ENCODE results near the gene IL31.
"Not testable (repeated sequence)": the region's sequence is repeated elsewhere in the genome, so short reads cannot be mapped to it uniquely, and the experiment has no call there.

Gene IL31

DNA sequence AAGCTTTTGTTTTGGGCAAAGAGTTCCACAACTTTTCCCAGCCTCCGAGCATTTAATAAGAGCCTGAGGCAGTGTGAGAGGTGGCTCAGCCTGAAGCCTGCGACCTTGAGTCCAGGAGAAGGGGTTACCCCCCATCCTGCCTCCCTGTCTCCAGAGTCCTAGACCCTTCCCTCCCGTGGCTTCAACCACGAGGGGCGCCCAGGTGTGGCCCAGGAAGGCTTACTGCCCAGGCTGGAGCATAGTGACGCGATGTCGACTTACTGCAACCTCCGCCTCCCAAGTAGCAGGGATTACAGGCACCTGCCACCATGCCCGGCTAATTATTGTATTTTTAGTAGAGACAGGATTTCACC lies 9.5 kb upstream of the IL31 start:
- H3K9me3 ChIP-seq (ENCODE audit: insufficient read depth, low read length, severe bottlenecking): no peaks in the 10 kb centered on the region
- no peaks in the 10 kb centered on the region for H4K20me1 ChIP-seq (ENCODE audit: insufficient read depth, low read length)
- no peak overlapping the region for H3K4me2 ChIP-seq (ENCODE audit: insufficient read depth, low read length)
- H3K4me1 ChIP-seq (ENCODE audit: insufficient read depth, low read length): no peaks in the 10 kb centered on the region
- no peak for ATAC-seq (ENCODE audit: insufficient read depth, low read depth)
- no peaks in the 10 kb centered on the region for H3K79me2 ChIP-seq (ENCODE audit: insufficient read depth, low read length)
- no peak overlapping the region for H3K9ac ChIP-seq (ENCODE audit: low read depth, low read length)
- H3K4me3 ChIP-seq (ENCODE audit: low read depth in 1 of 2, low read length in 2 of 2): no peak overlapping the region
- no peak overlapping the region for H3K27ac ChIP-seq (ENCODE audit: low read length)
- H3K27me3 ChIP-seq (ENCODE audit: insufficient read depth, low read length, poor library complexity): peaks cover 3% of the 10 kb centered on the region
- no peak for TF ChIP-seq EZH2 (IDR thresholded peaks at IDR 0.05; ENCODE audit: borderline replicate concordance, low read depth, low read length, severe bottlenecking)
- TF ChIP-seq, protein P1, sequence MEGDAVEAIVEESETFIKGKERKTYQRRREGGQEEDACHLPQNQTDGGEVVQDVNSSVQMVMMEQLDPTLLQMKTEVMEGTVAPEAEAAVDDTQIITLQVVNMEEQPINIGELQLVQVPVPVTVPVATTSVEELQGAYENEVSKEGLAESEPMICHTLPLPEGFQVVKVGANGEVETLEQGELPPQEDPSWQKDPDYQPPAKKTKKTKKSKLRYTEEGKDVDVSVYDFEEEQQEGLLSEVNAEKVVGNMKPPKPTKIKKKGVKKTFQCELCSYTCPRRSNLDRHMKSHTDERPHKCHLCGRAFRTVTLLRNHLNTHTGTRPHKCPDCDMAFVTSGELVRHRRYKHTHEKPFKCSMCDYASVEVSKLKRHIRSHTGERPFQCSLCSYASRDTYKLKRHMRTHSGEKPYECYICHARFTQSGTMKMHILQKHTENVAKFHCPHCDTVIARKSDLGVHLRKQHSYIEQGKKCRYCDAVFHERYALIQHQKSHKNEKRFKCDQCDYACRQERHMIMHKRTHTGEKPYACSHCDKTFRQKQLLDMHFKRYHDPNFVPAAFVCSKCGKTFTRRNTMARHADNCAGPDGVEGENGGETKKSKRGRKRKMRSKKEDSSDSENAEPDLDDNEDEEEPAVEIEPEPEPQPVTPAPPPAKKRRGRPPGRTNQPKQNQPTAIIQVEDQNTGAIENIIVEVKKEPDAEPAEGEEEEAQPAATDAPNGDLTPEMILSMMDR (IDR thresholded peaks at IDR 0.05; ENCODE audit: borderline replicate concordance, extremely low read depth, low read length, poor library complexity, severe bottlenecking): no peak
- no peak overlapping the region for H2AFZ ChIP-seq (ENCODE audit: low read depth, low read length)
- no peaks in the 10 kb centered on the region for H3K36me3 ChIP-seq (ENCODE audit: insufficient read depth, low read length)
- DNase-seq: no peak

DNA sequence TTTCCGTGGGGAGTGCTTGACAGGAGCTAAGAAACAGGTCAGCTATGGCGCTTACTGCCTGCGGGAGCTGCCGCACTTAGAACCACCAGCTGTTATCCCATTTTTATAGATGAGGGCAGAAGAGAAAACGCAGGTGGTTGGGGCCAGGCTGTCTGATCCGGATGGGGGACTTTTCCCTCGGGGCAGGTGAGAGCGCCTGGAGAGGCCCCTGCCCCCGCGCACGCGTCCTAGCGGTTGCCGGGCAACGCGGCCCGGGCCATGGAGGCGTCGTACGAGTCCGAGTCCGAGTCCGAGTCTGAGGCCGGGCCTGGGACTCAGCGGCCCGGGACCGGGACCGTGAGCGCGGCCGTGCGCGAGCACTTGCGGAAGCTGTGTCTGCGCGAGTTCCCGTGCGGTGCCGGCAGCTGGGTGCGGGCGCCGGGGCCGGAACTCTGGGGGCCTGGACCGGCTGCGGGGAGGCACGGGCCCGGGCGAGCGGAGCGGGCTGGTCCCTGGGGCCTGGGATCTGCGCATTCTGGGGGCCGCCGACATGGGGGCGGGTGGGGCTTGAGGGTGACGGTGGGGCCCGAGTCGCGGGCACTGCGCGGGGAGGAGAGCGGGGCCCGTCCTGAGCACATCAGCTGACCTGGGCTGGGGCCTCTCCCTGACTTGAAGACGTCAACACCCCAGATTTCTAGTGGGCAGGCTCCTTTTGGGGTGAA lies 9.0 kb upstream of the IL31 start, which contains the start of gene LRRC43:
LRRC43 (plus strand) TSS at position 237 of the 701 bp plus-strand sequence; CDS start at position 259, 22 bp downstream.
- no peak for DNase-seq
- no peak for TF ChIP-seq EZH2 (IDR thresholded peaks at IDR 0.05; ENCODE audit: borderline replicate concordance, low read depth, low read length, severe bottlenecking)
- TF ChIP-seq, protein P1 (IDR thresholded peaks at IDR 0.05; ENCODE audit: borderline replicate concordance, extremely low read depth, low read length, poor library complexity, severe bottlenecking): no peak
- no peaks in the 10 kb centered on the region for H3K79me2 ChIP-seq (ENCODE audit: insufficient read depth, low read length)
- H3K27ac ChIP-seq (ENCODE audit: low read length): no peak within 1 kb of the TSS
- H3K4me1 ChIP-seq (ENCODE audit: insufficient read depth, low read length): no peaks in the 10 kb centered on the region
- no peaks in the 10 kb centered on the region for H3K9me3 ChIP-seq (ENCODE audit: insufficient read depth, low read length, severe bottlenecking)
- peaks cover 3% of the 10 kb centered on the region for H3K27me3 ChIP-seq (ENCODE audit: insufficient read depth, low read length, poor library complexity)
- H3K36me3 ChIP-seq (ENCODE audit: insufficient read depth, low read length): no peaks in the 10 kb centered on the region
- ATAC-seq (ENCODE audit: insufficient read depth, low read depth): no peak
- H4K20me1 ChIP-seq (ENCODE audit: insufficient read depth, low read length): no peaks in the 10 kb centered on the region
- H3K4me3 ChIP-seq (ENCODE audit: low read depth in 1 of 2, low read length in 2 of 2): no peak within 1 kb of the TSS
- H3K9ac ChIP-seq (ENCODE audit: low read depth, low read length): no peak within 1 kb of the TSS
- no peak within 1 kb of the TSS for H3K4me2 ChIP-seq (ENCODE audit: insufficient read depth, low read length)
- H2AFZ ChIP-seq (ENCODE audit: low read depth, low read length): no peak within 1 kb of the TSS

DNA sequence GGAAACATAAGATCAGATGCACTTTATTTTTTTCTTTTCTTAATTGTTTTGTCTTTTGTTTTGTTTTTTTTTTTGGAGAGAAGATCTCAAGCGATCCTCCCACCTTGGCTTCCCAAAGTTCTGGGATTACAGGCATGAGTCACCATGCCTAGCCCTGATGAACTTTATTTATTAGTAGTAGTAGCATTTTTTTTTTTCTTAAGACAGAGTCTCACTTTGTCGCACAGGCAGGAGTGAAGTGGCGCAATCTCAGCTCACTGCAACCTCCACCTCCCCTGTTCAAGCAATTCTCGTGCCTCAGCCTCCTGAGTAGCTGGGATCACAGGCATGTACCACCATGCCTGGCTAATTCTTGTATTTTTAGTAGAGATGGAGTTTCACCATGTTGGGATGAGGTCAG lies 2.5 kb upstream of the IL31 start:
- not testable (repeated sequence) for H3K4me2 ChIP-seq (ENCODE audit: insufficient read depth, low read length); H3K9me3 ChIP-seq (ENCODE audit: insufficient read depth, low read length, severe bottlenecking); H2AFZ ChIP-seq (ENCODE audit: low read depth, low read length); ATAC-seq (ENCODE audit: insufficient read depth, low read depth); H4K20me1 ChIP-seq (ENCODE audit: insufficient read depth, low read length); H3K9ac ChIP-seq (ENCODE audit: low read depth, low read length); H3K36me3 ChIP-seq (ENCODE audit: insufficient read depth, low read length); H3K27me3 ChIP-seq (ENCODE audit: insufficient read depth, low read length, poor library complexity); H3K79me2 ChIP-seq (ENCODE audit: insufficient read depth, low read length); H3K4me1 ChIP-seq (ENCODE audit: insufficient read depth, low read length); H3K27ac ChIP-seq (ENCODE audit: low read length); H3K4me3 ChIP-seq (ENCODE audit: low read depth in 1 of 2, low read length in 2 of 2); DNase-seq

DNA sequence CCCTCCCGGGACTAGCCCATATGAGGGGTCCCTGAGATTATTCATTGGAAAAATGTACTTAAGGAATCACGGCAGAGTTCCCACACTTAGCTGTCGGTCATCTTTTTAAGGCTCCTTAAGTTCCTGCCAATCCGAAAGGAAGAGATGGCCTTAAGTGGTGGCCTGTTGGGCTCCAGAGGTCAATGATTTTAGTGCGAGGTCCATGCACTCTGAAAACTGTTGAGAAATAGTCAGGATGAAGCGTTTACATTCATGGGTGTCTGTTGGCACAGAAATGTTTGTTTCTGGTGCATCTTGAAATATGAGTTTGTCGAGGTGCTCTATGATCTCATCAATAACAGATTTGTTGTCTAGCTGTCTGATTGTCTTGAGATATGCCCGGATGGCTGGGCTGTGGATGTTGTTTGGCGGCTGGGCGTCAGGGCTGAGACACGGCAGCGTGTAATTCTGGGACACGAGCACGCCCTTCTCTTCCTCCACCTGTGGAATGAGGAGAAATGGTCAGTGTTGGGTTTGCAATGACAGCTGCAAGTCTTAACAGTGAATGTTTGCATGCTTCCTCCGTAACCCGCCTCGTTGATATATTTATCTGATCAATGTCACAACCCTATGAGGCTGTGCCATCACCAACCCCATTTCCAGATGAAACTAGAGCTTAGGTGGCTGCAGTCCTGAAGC lies 1.6 kb downstream of the IL31 start:
- no peak for TF ChIP-seq EZH2 (IDR thresholded peaks at IDR 0.05; ENCODE audit: borderline replicate concordance, low read depth, low read length, severe bottlenecking)
- TF ChIP-seq, protein P1 (IDR thresholded peaks at IDR 0.05; ENCODE audit: borderline replicate concordance, extremely low read depth, low read length, poor library complexity, severe bottlenecking): no peak
- Histone ChIP-seq H3K79me2 (ENCODE audit: insufficient read depth, low read length) (no peaks in the 10 kb centered on the region), H4K20me1 (ENCODE audit: insufficient read depth, low read length) (no peaks in the 10 kb centered on the region), H3K4me3 (ENCODE audit: low read depth in 1 of 2, low read length in 2 of 2) (no peak overlapping the region), H2AFZ (ENCODE audit: low read depth, low read length) (no peak overlapping the region), H3K36me3 (ENCODE audit: insufficient read depth, low read length) (no peaks in the 10 kb centered on the region), H3K27me3 (ENCODE audit: insufficient read depth, low read length, poor library complexity) (no peaks in the 10 kb centered on the region), H3K9me3 (ENCODE audit: insufficient read depth, low read length, severe bottlenecking) (no peaks in the 10 kb centered on the region), H3K27ac (ENCODE audit: low read length) (no peak overlapping the region), H3K4me1 (ENCODE audit: insufficient read depth, low read length) (no peaks in the 10 kb centered on the region), H3K9ac (ENCODE audit: low read depth, low read length) (no peak overlapping the region), H3K4me2 (ENCODE audit: insufficient read depth, low read length) (no peak overlapping the region)
- ATAC-seq (ENCODE audit: insufficient read depth, low read depth): no peak
- DNase-seq: no peak
